NCI-H2196 (cell line): ENCODE measurements around the gene NDFIP1.
A peak's percentile ranks its signal among the peaks of the same experiment; 100 is the strongest.
"Not testable (repeated sequence)": the region's sequence is repeated elsewhere in the genome, so short reads cannot be mapped to it uniquely, and the experiment has no call there.

Experiments
- DNase-seq: peaks from one replicate; lab custom pipeline; 2025; ENCODE audit not compliant: unreplicated experiment; lab: John Stamatoyannopoulos, UW

Gene NDFIP1

GRCh38 chr5:142108432-142109330, at the start of gene NDFIP1:
Gene NDFIP1 (plus strand): TSS chr5:142108779. CDS start chr5:142108975, 196 bp downstream.
- DNase-seq = peak; percentile 81

GRCh38 chr5:142059304-142059940, 49.2 kb upstream of the NDFIP1 start:
- DNase-seq = no peak

GRCh38 chr5:142063376-142063775, 45.2 kb upstream of the NDFIP1 start:
- DNase-seq = no peak

GRCh38 chr5:142063878-142064331, 44.7 kb upstream of the NDFIP1 start:
- peak; percentile 91 for DNase-seq

GRCh38 chr5:142065273-142065672, 43.3 kb upstream of the NDFIP1 start:
- peak; percentile 77 for DNase-seq

GRCh38 chr5:142069606-142070399, 38.8 kb upstream of the NDFIP1 start:
- no peak for DNase-seq

GRCh38 chr5:142070734-142071133, 37.8 kb upstream of the NDFIP1 start:
- no peak for DNase-seq

- no peak for DNase-seq
Measured at GRCh38 chr5:142072488-142072887, 36.1 kb upstream of the NDFIP1 start.

- no peak for DNase-seq
Measured at GRCh38 chr5:142073362-142073988, 35.1 kb upstream of the NDFIP1 start.

- DNase-seq = no peak
Measured at GRCh38 chr5:142074006-142074405, 34.6 kb upstream of the NDFIP1 start.

GRCh38 chr5:142078221-142078620, 30.4 kb upstream of the NDFIP1 start:
- peak; percentile 20 for DNase-seq

GRCh38 chr5:142078706-142079105, 29.9 kb upstream of the NDFIP1 start:
- no peak for DNase-seq

GRCh38 chr5:142079306-142079721, 29.3 kb upstream of the NDFIP1 start:
- DNase-seq = no peak

GRCh38 chr5:142080248-142080647, 28.3 kb upstream of the NDFIP1 start:
- no peak for DNase-seq

- no peak for DNase-seq
Measured at GRCh38 chr5:142082182-142082781, 26.3 kb upstream of the NDFIP1 start.

GRCh38 chr5:142086229-142086628, 22.4 kb upstream of the NDFIP1 start:
- DNase-seq = no peak

GRCh38 chr5:142086679-142087078, 21.9 kb upstream of the NDFIP1 start:
- DNase-seq = no peak

GRCh38 chr5:142087920-142088679, 20.5 kb upstream of the NDFIP1 start:
- DNase-seq = no peak

- DNase-seq = not testable (repeated sequence)
Measured at GRCh38 chr5:142088855-142089479, 19.6 kb upstream of the NDFIP1 start.
